ENCODE results near the gene RABGEF1.
"Not testable (repeated sequence)": the region's sequence is repeated elsewhere in the genome, so short reads cannot be mapped to it uniquely, and the experiment has no call there.

The RABGEF1 gene

DNA sequence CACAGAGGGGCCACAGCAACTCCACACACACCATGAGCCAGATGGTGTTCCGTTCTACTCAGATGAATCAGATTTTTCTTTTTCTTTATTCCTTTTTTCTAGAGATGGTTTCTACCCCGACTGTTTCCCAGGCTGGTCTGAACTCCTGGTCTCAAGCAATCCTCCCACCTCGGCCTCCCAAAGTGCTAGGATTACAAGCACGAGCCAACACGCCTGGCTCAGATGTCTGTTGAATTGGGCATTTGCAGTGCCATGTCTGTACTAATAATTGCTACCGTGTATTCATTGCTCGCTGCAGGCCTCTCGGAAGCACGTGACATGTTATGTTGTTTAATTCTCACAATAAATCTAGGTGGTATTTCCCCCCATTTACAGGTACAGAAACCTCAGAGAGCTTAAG lies 67.2 kb downstream of the RABGEF1 start:
- TF ChIP-seq, protein P1, sequence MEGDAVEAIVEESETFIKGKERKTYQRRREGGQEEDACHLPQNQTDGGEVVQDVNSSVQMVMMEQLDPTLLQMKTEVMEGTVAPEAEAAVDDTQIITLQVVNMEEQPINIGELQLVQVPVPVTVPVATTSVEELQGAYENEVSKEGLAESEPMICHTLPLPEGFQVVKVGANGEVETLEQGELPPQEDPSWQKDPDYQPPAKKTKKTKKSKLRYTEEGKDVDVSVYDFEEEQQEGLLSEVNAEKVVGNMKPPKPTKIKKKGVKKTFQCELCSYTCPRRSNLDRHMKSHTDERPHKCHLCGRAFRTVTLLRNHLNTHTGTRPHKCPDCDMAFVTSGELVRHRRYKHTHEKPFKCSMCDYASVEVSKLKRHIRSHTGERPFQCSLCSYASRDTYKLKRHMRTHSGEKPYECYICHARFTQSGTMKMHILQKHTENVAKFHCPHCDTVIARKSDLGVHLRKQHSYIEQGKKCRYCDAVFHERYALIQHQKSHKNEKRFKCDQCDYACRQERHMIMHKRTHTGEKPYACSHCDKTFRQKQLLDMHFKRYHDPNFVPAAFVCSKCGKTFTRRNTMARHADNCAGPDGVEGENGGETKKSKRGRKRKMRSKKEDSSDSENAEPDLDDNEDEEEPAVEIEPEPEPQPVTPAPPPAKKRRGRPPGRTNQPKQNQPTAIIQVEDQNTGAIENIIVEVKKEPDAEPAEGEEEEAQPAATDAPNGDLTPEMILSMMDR (IDR thresholded peaks at IDR 0.05; ENCODE audit: extremely low read depth, missing control alignments) = no peak
- no peak for DNase-seq (ENCODE audit: low spot score)

DNA sequence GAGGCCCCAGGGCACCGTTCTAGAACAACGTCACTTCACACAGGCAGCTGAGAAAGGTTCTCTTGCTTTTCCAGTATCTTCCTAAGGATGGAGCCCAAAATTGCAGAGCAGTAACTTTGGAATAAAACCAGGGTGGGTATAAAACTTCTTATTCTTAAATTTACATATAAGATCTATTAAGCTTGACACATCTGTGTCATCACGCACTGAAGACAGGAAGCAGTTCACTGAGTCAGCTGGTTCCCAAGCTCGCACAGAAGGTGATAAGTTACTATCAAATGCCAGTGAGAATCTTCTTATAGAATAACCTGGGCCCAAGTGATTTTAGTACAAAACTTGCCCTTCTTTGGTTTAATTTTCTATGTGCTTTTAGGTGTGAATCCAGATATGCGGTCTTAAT lies 70.2 kb downstream of the RABGEF1 start:
- DNase-seq (ENCODE audit: low spot score) = no peak
- TF ChIP-seq, protein P1 (IDR thresholded peaks at IDR 0.05; ENCODE audit: extremely low read depth, missing control alignments) = no peak

DNA sequence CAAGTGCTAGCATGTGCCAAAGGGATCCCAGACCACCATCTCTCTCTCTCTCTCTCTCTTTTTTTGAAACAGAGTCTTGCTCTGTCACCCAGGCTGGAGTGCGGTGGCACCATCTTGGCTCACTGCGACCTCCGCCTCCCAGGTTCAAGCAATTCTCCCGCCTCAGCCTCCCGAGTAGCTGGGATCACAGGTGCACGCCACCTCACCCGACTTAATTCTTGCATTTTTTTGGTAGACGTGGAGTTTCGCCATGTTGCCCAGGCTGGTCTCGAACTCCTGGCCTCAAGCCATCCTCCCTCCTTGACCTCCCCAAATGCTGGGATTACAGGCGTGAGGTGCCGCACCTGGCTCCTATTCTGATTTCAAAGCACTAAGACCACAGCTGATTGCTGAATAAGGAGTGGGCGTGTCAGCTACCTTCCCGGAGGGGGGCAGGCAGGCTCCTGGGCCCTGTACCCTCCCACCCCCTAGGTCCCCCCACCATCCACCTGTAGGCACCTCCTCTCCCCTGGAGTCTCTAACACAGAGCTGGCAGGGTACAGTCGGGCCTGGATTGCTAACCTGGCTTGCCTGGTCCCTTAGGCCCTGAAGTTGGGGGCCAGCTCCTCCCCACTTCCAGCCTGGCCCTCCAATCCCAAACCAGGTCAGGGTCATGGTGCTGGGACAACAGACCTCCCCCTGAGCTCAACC lies 74.8 kb downstream of the RABGEF1 start:
- not testable (repeated sequence) for DNase-seq (ENCODE audit: low spot score)

DNA sequence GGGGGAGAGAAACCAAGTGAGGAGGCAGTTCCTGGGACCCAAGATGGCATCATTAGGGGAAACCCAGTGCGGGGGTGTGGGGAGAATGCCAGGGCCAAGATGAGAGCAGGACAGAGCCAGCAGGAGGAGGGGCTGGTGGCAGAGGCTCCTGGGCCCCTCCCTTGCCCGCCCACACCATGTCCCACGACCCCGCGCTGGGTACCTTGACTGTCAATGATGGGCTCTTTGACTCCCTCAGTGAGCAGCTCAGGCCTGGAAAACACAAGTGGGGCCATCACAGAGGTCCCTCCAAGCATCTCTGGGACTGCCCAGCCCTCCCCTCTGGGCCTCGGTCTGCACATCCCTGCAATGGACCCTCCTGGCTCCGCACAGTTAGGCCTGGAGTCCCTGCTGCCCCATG lies 75.4 kb downstream of the RABGEF1 start:
- TF ChIP-seq, protein P1 (IDR thresholded peaks at IDR 0.05; ENCODE audit: extremely low read depth, missing control alignments) = no peak
- no peak for DNase-seq (ENCODE audit: low spot score)

DNA sequence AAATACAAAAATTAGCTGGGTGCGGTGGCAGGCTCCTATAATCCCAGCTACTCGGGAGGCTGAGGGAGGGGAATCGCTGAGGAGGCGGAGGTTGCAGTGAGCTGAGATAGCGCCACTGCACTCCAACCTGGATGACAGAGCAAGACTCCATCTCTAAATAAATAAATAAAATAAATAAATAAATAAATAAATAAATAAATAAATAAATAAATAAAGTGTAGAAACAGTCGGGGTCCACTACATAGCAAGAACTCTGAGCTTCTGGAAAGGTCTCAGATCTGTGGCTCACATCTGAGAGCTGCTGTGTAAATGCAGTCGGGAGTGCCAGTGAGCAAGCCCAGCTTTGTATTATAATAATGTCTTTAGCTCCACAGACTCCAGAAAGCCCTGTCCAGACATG lies 76.1 kb downstream of the RABGEF1 start:
- DNase-seq (ENCODE audit: low spot score) = not testable (repeated sequence)

DNA sequence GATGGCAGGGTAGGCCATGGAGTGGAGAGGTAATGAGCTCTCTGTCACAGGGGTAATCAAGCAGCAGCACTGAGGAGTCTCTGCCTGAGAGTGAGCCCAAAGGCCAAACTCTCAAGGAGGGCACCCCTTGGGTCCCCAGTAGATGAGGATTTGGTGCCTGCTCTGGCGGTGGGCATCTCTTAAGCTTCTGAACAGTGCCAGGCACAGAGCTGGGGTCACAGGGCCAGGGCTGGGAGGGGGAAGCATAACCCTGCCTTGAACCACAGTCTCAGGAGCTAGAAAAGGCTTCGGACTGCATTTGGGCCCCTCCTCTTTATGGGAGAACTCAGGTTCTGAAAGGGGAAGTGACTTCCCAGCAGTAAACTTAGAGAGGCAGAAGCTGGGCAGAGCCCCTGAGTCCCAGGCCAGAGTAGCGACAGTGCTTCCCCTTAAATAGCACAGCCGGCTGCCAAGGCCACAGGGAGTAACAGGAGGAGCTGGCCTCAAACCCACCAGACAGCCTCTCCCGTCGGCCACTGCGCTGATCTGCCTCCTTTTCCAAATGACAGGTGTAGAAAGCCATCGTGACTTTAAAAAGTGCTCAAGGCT lies 76.8 kb downstream of the RABGEF1 start:
- DNase-seq (ENCODE audit: low spot score) = not testable (repeated sequence)

DNA sequence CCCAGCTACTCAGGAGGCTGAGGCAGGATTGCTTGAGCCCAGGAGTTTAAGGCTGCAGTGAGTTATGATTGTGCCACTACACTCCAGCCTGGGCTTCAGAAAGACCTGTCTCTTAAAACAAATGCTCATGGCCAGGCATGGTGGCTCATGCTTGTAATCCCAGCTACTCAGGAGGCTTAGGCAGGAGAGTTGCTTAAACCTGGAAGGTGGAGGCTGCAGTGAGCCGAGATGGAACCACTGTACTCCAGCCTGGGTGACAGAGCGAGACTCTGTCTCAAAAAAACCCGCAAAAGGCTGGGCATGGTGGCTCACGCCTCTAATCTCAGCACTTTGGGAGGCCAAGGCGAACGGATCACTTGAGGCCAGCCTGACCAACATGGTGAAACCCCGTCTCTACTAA lies 77.4 kb downstream of the RABGEF1 start:
- not testable (repeated sequence) for DNase-seq (ENCODE audit: low spot score)

DNA sequence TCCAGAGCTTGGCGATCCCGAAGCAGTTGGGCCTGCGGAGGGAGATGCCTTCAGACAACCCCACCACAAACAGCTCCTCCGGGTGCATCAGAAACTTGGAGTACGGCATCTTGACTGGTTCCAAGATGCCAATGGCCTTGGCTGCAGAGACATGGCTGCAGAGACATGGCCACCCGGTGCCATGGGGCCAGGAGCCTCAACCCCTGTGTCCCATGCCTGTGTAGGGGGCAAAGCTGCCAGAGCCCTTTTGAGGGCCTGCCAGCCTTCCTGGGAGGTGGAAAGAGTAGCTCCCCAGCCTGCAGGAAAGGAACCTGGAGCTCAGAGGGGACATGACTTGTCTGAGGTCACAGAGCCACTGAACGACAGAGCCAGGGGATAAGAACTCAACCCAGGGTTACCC lies 83.5 kb downstream of the RABGEF1 start:
- TF ChIP-seq, protein P1 (IDR thresholded peaks at IDR 0.05; ENCODE audit: extremely low read depth, missing control alignments) = no peak
- no peak for DNase-seq (ENCODE audit: low spot score)

DNA sequence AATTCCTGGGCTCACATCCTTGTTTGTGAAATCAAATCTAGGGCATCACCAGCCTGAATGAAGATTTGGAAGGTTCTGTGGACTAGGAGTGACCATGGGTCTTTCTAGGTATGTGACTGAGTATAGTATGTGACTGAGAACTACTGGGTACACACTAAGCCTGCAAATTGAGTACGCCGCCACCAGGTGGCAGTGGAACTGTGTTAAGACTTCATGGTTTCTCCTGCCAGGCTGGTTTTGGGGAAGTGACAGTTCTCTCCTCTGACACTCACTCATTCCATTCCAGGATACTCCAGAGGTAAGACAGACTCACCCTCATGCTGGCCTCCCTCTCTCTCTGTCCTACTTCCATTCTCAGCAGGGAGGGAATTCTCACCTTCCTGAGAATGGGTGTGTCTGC lies 85.0 kb downstream of the RABGEF1 start:
- DNase-seq (ENCODE audit: low spot score) = not testable (repeated sequence)

DNA sequence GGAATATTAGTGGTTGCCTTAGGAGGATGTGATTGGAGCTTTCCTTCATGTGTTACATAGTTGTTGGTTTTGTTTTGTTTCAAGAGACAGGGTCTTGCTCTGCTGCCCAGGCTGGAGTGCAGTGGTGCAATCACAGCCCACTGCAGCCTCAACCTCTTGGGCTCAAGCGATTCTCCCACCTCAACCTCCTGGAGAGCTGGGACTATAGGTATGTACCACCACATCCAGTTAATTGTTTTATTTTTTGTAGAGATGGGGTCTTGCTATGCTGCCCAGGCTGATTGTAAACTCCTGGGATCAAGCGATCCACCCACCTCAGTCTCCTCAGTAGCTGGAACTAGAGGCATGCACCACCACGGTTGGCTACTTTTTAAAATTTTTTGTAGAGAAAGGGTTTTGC lies 86.1 kb downstream of the RABGEF1 start:
- DNase-seq (ENCODE audit: low spot score) = no peak
- TF ChIP-seq, protein P1 (IDR thresholded peaks at IDR 0.05; ENCODE audit: extremely low read depth, missing control alignments) = no peak

DNA sequence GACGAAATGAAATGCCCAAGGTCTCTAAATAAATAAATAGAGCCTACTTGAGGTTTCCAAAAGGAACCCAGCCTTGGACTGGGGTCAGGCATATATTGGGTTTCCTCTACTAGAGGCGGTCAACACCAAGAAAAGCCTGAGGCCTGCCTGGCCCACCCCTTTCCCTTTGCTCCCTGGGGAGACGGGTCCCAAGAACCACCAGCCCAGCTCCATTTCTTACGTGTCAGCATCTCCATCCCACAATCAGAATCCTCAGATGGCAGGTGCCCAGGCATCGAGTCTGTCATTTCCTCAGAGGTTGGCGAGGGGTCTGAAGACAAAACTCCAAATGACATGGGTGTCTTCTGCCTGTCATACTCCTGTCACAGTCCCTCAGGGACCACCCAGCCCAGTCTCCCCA lies 90.4 kb downstream of the RABGEF1 start:
- DNase-seq (ENCODE audit: low spot score) = not testable (repeated sequence)
